ENCODE measurements around the gene PPP1R14D.

The PPP1R14D gene

DNA sequence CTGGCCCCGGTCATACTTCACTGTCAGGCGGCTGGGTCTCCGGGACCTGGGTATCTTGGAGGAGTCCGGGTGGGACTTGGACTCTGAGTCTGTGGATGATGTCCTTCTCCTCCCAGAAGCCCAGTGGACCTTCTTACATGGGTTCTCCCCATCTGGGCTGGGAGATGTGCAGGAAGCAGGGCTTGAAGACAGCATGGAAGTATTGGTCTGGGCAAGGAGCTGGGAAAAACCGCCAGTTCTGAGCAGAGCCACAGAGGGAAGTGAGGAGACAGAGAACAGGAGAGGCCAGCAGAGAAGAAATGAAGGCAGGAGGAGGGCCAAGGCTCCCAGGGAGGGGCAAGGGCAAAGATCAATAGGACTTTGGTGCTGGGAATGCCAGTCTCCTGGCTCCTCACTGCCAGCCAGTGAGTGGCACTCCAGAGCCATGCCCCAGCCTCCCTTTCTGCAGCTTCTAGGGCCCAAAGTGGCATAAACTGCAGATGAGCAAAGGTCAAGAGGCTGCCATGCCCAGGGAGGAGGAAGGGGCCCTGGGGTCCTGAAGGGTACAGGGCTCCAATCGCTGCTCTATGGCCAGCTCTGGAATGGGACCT lies at the start of gene PPP1R14D:
Gene PPP1R14D, minus strand, starts transcription at position 262 of the 590 bp plus-strand sequence. Its CDS starts 67 bp downstream, at position 195.
- no peak for DNase-seq (ENCODE audit: low spot score)
- CTCF ChIA-PET: interaction anchor here (0.6 to 1.6 kb wide), 2 partner anchors 16 to 66 kb away, joined by 3 to 6 read pairs; partner anchors contain the start of gene VPS18
- no peak within 1 kb of the TSS for H3K27ac ChIP-seq
- POLR2A ChIA-PET (ENCODE audit: low non-redundant PET): interaction anchor here (1.2 kb wide), 1 partner anchor 14 kb away, joined by 4 read pairs; no protein-coding TSS in a partner anchor
- TF ChIP-seq, protein P1, sequence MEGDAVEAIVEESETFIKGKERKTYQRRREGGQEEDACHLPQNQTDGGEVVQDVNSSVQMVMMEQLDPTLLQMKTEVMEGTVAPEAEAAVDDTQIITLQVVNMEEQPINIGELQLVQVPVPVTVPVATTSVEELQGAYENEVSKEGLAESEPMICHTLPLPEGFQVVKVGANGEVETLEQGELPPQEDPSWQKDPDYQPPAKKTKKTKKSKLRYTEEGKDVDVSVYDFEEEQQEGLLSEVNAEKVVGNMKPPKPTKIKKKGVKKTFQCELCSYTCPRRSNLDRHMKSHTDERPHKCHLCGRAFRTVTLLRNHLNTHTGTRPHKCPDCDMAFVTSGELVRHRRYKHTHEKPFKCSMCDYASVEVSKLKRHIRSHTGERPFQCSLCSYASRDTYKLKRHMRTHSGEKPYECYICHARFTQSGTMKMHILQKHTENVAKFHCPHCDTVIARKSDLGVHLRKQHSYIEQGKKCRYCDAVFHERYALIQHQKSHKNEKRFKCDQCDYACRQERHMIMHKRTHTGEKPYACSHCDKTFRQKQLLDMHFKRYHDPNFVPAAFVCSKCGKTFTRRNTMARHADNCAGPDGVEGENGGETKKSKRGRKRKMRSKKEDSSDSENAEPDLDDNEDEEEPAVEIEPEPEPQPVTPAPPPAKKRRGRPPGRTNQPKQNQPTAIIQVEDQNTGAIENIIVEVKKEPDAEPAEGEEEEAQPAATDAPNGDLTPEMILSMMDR (conservative IDR thresholded peaks at IDR 0.05; ENCODE audit: low read depth): no peak

DNA sequence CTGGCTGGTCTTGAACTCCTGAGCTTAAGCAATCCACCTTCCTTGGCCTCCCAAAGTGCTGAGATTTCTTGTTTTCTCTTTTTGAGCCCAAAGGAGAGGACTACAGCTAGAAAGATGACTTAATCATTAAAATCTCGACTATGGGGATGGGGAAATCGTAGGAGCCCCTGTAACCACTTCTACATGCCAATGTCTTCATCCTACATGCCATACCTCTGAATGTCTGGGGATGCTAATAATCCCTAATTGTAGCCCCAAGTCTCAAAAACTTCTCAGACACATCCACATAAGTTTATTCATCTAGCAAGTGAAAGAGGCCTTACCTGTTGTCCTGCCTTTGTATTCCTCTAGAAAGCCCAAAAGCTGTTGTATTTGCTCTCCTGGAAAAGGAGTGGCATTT lies 49.2 kb upstream of the PPP1R14D start:
- DNase-seq (ENCODE audit: low spot score): no peak
- ChIA-PET CTCF (interaction anchor here (1.5 to 10.4 kb wide), 2 partner anchors 14 to 19 kb away, joined by 5 to 107 read pairs; no protein-coding TSS in a partner anchor), POLR2A (ENCODE audit: low non-redundant PET) (no interaction called here)

GRCh38 chr15:40875991-40876730 lies 47.7 kb upstream of the PPP1R14D start:
- TF ChIP-seq, protein P1 (conservative IDR thresholded peaks at IDR 0.05; ENCODE audit: low read depth): no peak
- peak overlapping the region; percentile 25; the same call in 1 of the 2 replicates for H3K27ac ChIP-seq
- DNase-seq (ENCODE audit: low spot score): no peak
- CTCF ChIA-PET: interaction anchor here (0.6 to 10.4 kb wide), 4 partner anchors 16 to 572 kb away, joined by 3 to 107 read pairs (median 6); partner anchors contain the start of gene VPS18
- POLR2A ChIA-PET (ENCODE audit: low non-redundant PET): no interaction called here

More for the DNA sequence above, 49.2 kb upstream of the PPP1R14D start:
- no peak overlapping the region for H3K27ac ChIP-seq
- TF ChIP-seq, protein P1 (conservative IDR thresholded peaks at IDR 0.05; ENCODE audit: low read depth): no peak

DNA sequence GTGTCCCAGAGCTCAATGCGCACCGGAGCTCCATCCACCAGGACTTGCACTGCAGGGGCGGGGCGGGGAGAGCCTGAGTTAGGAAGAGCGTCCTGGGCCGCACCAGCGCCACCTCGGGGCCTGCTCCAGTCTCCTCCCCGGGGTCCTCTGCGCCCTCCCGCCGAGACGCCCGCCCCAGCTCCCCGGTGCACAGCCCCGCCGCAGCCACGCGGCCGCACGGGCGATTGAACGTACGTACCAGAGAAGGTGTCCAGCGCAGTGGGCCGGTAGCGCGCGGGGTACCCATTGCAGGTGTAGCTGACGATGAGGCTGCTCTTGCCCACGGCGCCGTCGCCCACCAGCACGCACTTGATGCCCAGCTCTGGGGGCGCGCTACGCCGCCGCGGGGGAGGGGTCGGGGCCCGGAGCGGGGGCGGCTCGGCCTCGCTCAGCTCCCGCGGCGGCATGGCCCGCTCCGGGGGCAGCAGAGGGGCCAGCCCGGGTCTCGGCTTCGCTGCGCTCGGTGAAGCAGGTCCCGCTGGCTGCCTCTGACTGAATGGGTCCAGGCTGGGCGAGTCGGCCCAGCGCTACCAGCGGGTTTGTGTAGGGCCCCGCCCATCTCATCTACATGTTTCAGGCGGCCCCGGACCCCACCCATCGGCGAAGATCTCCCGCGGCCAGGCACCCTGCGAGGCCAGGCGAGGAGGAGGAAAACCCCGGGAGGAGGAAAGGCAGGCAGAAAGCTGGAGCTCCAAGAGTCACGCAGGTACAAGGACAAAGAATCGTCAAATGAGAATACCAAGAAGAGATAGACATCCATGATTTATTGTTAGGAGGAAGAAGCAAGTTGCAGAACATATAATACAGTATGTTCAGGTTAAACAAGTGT lies 45.4 kb upstream of the PPP1R14D start, which contains the start of gene RHOV:
Gene RHOV, minus strand, starts transcription at position 541 of the 868 bp plus-strand sequence. Its CDS starts 95 bp downstream, at position 446.
- TF ChIP-seq, protein P1 (conservative IDR thresholded peaks at IDR 0.05; ENCODE audit: low read depth): no peak; the same call in 1 of the 2 replicates
- ChIA-PET CTCF (interaction anchor here (0.6 to 10.4 kb wide), 16 partner anchors 8 to 575 kb away, joined by 3 to 107 read pairs (median 6); partner anchors contain the start of genes SPINT1 and VPS18), POLR2A (ENCODE audit: low non-redundant PET) (interaction anchor here (2.1 kb wide), 1 partner anchor 15 kb away, joined by 7 read pairs; no protein-coding TSS in a partner anchor)
- peak; percentile 74 for DNase-seq (ENCODE audit: low spot score)
- H3K27ac ChIP-seq: peak within 1 kb of the TSS; percentile 29; the same call in 1 of the 2 replicates

- DNase-seq (ENCODE audit: low spot score): no peak
- POLR2A ChIA-PET (ENCODE audit: low non-redundant PET): interaction anchor here (0.6 to 2.1 kb wide), 2 partner anchors 14 to 21 kb away, joined by 3 to 7 read pairs; partner anchors contain the start of gene VPS18
- CTCF ChIA-PET: interaction anchor here (0.6 to 10.4 kb wide), 13 partner anchors 9 to 81 kb away, joined by 3 to 107 read pairs (median 7); partner anchors contain the start of genes SPINT1 and VPS18
- TF ChIP-seq, protein P1 (conservative IDR thresholded peaks at IDR 0.05; ENCODE audit: low read depth): no peak
- H3K27ac ChIP-seq: peak overlapping the region; percentile 29
Measured at GRCh38 chr15:40872791-40873693, 44.5 kb upstream of the PPP1R14D start.
